ENCODE data around the gene PSMC3. TPM values are rescaled to one million over a fixed set of nuclear protein-coding genes. Genes with fewer than 3 reads are reported as not detected.

PSMC3 gene
- total RNA-seq, 1 experiment from 2014 or later = 179 TPM

DNA sequence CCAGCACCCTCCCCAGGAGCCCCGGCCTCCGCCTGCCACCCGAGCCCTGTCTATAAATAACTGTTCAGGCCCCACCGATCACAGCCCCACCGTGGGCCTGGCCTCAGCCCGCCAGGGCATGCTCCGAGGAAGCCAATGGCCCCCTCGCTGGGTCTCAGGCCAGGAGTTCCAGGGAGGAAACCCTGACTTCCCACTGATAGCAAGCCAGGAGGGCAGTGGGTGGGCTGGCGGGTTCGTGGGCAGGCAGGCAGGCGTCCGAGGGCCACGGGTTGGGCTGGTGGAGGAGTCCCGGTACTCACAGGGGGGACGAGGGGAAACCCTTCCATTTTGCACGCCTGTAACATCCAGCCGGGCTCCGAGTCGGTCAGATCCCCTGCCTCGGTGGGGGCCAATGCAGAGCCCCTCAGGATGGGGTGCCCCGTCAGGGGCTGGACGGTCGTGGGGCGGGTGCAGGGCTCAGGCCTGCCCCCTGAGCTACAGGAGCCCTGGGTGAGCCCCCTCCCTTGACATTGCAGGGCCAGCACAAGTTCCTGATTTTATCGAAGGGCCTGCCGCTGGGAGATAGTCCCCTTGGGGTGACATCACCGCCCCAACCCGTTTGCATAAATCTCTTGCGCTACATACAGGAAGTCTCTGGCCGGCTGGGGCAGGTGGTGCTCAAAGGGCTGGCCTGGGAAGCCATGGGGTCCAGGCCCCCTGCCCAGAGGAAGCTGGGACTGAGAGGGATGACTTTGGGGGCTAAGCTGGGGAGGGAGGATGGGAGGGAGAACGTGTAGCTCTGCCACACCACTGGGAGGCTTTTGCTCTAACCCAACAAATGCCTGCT lies 48.0 kb downstream of the PSMC3 start, which contains the start of gene SPI1:
Gene SPI1 (minus strand): TSS at position 538 of the 826 bp plus-strand sequence. CDS start 194 bp downstream, at position 344.
- H3K27me3 Mint-ChIP-seq (ENCODE audit: low read depth) = peaks cover 2% of the 10 kb centered on the region
- DNase-seq = no peak
- Histone ChIP-seq H3K9ac (ENCODE audit: extremely low read depth, insufficient read length, low read length) (no peak within 1 kb of the TSS), H3K4ac (ENCODE audit: low read depth, low read length) (no peak within 1 kb of the TSS), H3K9me3 (ENCODE audit: control insufficient read depth, low read depth, low read length) (no peaks in the 10 kb centered on the region), H2AK5ac (ENCODE audit: insufficient read length, low read length) (no peak within 1 kb of the TSS), H3K14ac (ENCODE audit: insufficient read depth, low read length) (no peak within 1 kb of the TSS; the same call in 1 of the 2 replicates), H3K4me2 (ENCODE audit: insufficient read depth, insufficient read length, low read length) (no peak within 1 kb of the TSS), H3K4me1 (ENCODE audit: insufficient read depth, low read length) (no peaks in the 10 kb centered on the region), H4K20me1 (ENCODE audit: control insufficient read depth, insufficient read depth, insufficient read length) (no peaks in the 10 kb centered on the region), H3K79me2 (ENCODE audit: insufficient read depth, low read length) (no peaks in the 10 kb centered on the region), H3K27me3 (ENCODE audit: insufficient read depth, low read length) (no peaks in the 10 kb centered on the region), H2BK12ac (ENCODE audit: insufficient read length, low read depth, low read length) (no peak within 1 kb of the TSS), H2BK20ac (ENCODE audit: low read depth, low read length, poor library complexity, severe bottlenecking) (no peak within 1 kb of the TSS), H3K18ac (ENCODE audit: insufficient read length, low read depth, low read length) (peak within 1 kb of the TSS; percentile 22), H2BK120ac (ENCODE audit: low read depth, low read length, poor library complexity, severe bottlenecking) (no peak within 1 kb of the TSS), H3K79me1 (ENCODE audit: insufficient read depth, low read depth, low read length, poor library complexity, severe bottlenecking) (no peaks in the 10 kb centered on the region), H3K27ac (ENCODE audit: insufficient read length, low read depth, low read length) (no peak within 1 kb of the TSS), H3T11ph (ENCODE audit: low read length) (no peak within 1 kb of the TSS), H4K8ac (replicated peaks; ENCODE audit: insufficient read length, low read depth, low read length) (no peak within 1 kb of the TSS), H4K5ac (ENCODE audit: insufficient read length, low read depth, low read length) (no peak within 1 kb of the TSS), H2BK5ac (ENCODE audit: insufficient read length, low read length) (no peak within 1 kb of the TSS), H2AFZ (ENCODE audit: low read length) (no peak within 1 kb of the TSS), H3K23ac (ENCODE audit: insufficient read length, low read depth, low read length) (no peak within 1 kb of the TSS), H3K23me2 (ENCODE audit: insufficient read length, low read depth, low read length, poor library complexity, severe bottlenecking) (no peaks in the 10 kb centered on the region), H2BK15ac (ENCODE audit: low read depth, low read length) (no peak within 1 kb of the TSS), H3K56ac (ENCODE audit: insufficient read length, low read depth, low read length) (no peak within 1 kb of the TSS), H4K91ac (ENCODE audit: insufficient read length, low read depth, low read length) (no peak within 1 kb of the TSS)
- no peak for TF ChIP-seq CTCF (conservative IDR thresholded peaks at IDR 0.05)
- H3K27ac Mint-ChIP-seq = peak within 1 kb of the TSS in 2 of 3 experiments; percentile 28 to 88; a peak in 3 of 7 replicates
- H3K4me1 Mint-ChIP-seq = peaks cover 3 to 4% of the 10 kb centered on the region in 2 experiments; a peak in 3 of 4 replicates
- H3K4me3 Mint-ChIP-seq = no peak within 1 kb of the TSS; a peak in 1 of 5 replicates
- WGBS (ENCODE audit: extremely low coverage, insufficient read length, low lambda C conversion rate) = no CpG with 5 or more reads among the region's 31 CpGs
- no peaks in the 10 kb centered on the region for H3K9me3 Mint-ChIP-seq
- H3K36me3 Mint-ChIP-seq (ENCODE audit: insufficient read depth in 1 of 3, low read depth in 3 of 3) = no peaks in the 10 kb centered on the region
